Upper lobe of left lung (tissue), 4 donors: Measurements from ENCODE around the gene ZNF473.
"Not testable (repeated sequence)": the region's sequence is repeated elsewhere in the genome, so short reads cannot be mapped to it uniquely, and the experiment has no call there.

Experiments used
- EP300 ChIP-seq, 4 donors: sonication (generic); formaldehyde crosslinking; IDR thresholded peaks; one replicate each; pipeline ENCODE4 v1.5.1; 2017; ENCODE audit warnings: antibody characterized with exemption in 4 of 4, control low read depth in 2 of 4
- POLR2A ChIP-seq, 4 donors: fragments of 450-650 bp; IDR thresholded peaks; one replicate each; pipeline ENCODE4 v1.5.1; 2016 to 2017; ENCODE audit warnings: antibody characterized with exemption in 4 of 4, mild to moderate bottlenecking in 2 of 4
- POLR2AphosphoS5 ChIP-seq, 2 donors: sonication (generic); formaldehyde crosslinking; IDR thresholded peaks; one replicate each; pipeline ENCODE4 v1.5.1; 2017; ENCODE audit warnings: antibody characterized with exemption in 2 of 2
- TF ChIP-seq, protein P1 (sequence below), 6 experiments: fragments of 450-650 bp in 4 of 6; fragments of 200-600 bp in 2 of 6; sonication (generic) in 2 of 6; IDR thresholded peaks; one replicate each; pipeline ENCODE4 v1.5.1; 2016 to 2019; ENCODE audit warnings: antibody characterized with exemption in 6 of 6

GRCh38 chr19:50092597-50092996 lies 66.8 kb downstream of the ZNF473 start:
- TF ChIP-seq, protein P1, sequence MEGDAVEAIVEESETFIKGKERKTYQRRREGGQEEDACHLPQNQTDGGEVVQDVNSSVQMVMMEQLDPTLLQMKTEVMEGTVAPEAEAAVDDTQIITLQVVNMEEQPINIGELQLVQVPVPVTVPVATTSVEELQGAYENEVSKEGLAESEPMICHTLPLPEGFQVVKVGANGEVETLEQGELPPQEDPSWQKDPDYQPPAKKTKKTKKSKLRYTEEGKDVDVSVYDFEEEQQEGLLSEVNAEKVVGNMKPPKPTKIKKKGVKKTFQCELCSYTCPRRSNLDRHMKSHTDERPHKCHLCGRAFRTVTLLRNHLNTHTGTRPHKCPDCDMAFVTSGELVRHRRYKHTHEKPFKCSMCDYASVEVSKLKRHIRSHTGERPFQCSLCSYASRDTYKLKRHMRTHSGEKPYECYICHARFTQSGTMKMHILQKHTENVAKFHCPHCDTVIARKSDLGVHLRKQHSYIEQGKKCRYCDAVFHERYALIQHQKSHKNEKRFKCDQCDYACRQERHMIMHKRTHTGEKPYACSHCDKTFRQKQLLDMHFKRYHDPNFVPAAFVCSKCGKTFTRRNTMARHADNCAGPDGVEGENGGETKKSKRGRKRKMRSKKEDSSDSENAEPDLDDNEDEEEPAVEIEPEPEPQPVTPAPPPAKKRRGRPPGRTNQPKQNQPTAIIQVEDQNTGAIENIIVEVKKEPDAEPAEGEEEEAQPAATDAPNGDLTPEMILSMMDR (IDR thresholded peaks at IDR 0.05), result not testable (repeated sequence)
- TF ChIP-seq POLR2A, POLR2AphosphoS5, EP300 (IDR thresholded peaks at IDR 0.05): not testable (repeated sequence)
